Large intestine (tissue), 12 donors: Measurements from ENCODE around the gene ADH4. TPM values are rescaled to one million over a fixed set of nuclear protein-coding genes. Genes with fewer than 3 reads are reported as not detected.
"Not testable (repeated sequence)": the region's sequence is repeated elsewhere in the genome, so short reads cannot be mapped to it uniquely, and the experiment has no call there.

Source experiments
- DNase-seq, 2 donors: peaks; one replicate each; pipeline versions ENCODE4 v3.0.0 to v3.0.0-alpha.2; 2013
- H3K27ac ChIP-seq: one replicate; pipeline ENCODE4 v1.5.1; 2013; ENCODE audit warnings: low read length
- H3K27me3 ChIP-seq: 2 replicates; pipeline ENCODE4 v1.6.1; 2013; ENCODE audit warnings: low read length; ENCODE audit not compliant: control insufficient read depth, insufficient read depth
- H3K36me3 ChIP-seq: 2 replicates; pipeline ENCODE4 v1.6.1; 2013; ENCODE audit warnings: low read length; ENCODE audit not compliant: control insufficient read depth, insufficient read depth
- H3K4me1 ChIP-seq: one replicate; pipeline ENCODE4 v1.6.1; 2013; ENCODE audit warnings: low read length; ENCODE audit not compliant: control insufficient read depth, insufficient read depth
- H3K4me3 ChIP-seq: one replicate; pipeline ENCODE4 v1.5.1; 2013; ENCODE audit warnings: low read length
- H3K9me3 ChIP-seq: one replicate; pipeline ENCODE4 v1.6.1; 2013; ENCODE audit warnings: mild to moderate bottlenecking, low read depth, low read length, moderate library complexity; ENCODE audit not compliant: control insufficient read depth
- WGBS: methylation state at CpG from one replicate; pipeline ENCODE4 v1.1.5; 2013; ENCODE audit warnings: low lambda C conversion rate; ENCODE audit not compliant: insufficient coverage; 5-methylcytosine and 5-hydroxymethylcytosine counted together
- long read RNA-seq, 11 donors: transcript quantifications; one replicate each; lab custom pipeline, GENCODE V29; 2026
- polyA plus RNA-seq: library from polyadenylated mRNA; unstranded; fragments of 120-200 nt; gene quantifications from one replicate; pipeline ENCODE4 v1.2.1, GENCODE V29; 2013

The ADH4 gene
- 14.4 TPM for polyA plus RNA-seq
- long read RNA-seq, donor 1, result 0 reads
- long read RNA-seq, donor 2, partial matches to known transcripts, result 0 of 2 reads
- long read RNA-seq, donor 2, other reads (novel, unspliced or antisense), result 0 of 2 reads
- long read RNA-seq, donor 3, partial matches to known transcripts, result 0 of 1 reads
- long read RNA-seq, donor 3, other reads (novel, unspliced or antisense), result 0 of 1 reads
- long read RNA-seq, donor 4, result 0 reads
- long read RNA-seq, donor 5, result 0 reads
- long read RNA-seq, donor 6, partial matches to known transcripts, result 0 of 4 reads
- long read RNA-seq, donor 6, other reads (novel, unspliced or antisense), result 0 of 4 reads
- long read RNA-seq, donor 7, result 0 reads
- long read RNA-seq, donor 8, partial matches to known transcripts, result 0 of 3 reads
- long read RNA-seq, donor 8, other reads (novel, unspliced or antisense), result 0 of 3 reads
- long read RNA-seq, donor 9, partial matches to known transcripts, result 0 of 1 reads
- long read RNA-seq, donor 9, other reads (novel, unspliced or antisense), result 0 of 1 reads
- long read RNA-seq, donor 10, transcript ADH4-201 (9 exons, 1,993 nt), result major isoform, 5 of 5 reads
- long read RNA-seq, donor 10, partial matches to known transcripts, result 0 of 5 reads
- long read RNA-seq, donor 10, other reads (novel, unspliced or antisense), result 0 of 5 reads
- long read RNA-seq, donor 11, partial matches to known transcripts, result 0 of 2 reads
- long read RNA-seq, donor 11, other reads (novel, unspliced or antisense), result 0 of 2 reads

- DNase-seq, result peak; percentile 63 to 88
- Histone ChIP-seq H3K27me3 (no peaks in the 10 kb centered on the region), H3K4me1 (peaks cover 20% of the 10 kb centered on the region), H3K9me3 (no peaks in the 10 kb centered on the region), H3K4me3 (peak within 1 kb of the TSS; percentile 27), H3K36me3 (no peaks in the 10 kb centered on the region), H3K27ac (peak within 1 kb of the TSS; percentile 89)
- 0% methylated on average over 2 of the region's 2 CpGs for WGBS
These were observed at the start of gene ADH4 for GRCh38 chr4:99144070-99144469. Gene ADH4 (minus strand): TSS chr4:99144297. CDS start chr4:99144222, 75 bp downstream.

- WGBS, result no CpG with 5 or more reads among the region's 5 CpGs
- Histone ChIP-seq H3K36me3 (no peaks in the 10 kb centered on the region), H3K27ac (no peak overlapping the region)
These were observed 46.2 kb upstream of the ADH4 start for GRCh38 chr4:99190336-99190735.

DNA sequence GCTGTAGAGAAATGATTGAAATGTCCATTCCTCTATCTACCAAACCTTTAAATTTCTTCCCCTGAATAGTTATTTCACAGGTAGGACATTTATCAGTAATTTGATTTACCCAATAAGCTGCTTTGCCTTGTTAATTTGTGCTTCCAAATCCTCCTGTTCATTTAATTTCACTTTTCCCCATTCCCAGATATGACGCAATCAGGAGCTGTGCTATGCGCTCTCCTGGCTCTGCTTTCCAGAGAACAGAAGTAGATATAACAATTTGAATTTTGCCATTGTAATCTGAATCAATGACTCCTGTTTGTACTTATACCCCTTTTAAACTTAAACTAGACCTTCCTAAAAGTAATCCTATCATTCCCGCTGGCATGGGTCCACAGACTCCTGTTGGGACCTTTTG is 45.8 kb upstream of the ADH4 start:
- H3K27ac ChIP-seq, DNase-seq, H3K4me3 ChIP-seq, H3K9me3 ChIP-seq, H3K27me3 ChIP-seq, H3K36me3 ChIP-seq, H3K4me1 ChIP-seq: not testable (repeated sequence)
- WGBS, result 85% methylated on average over 2 of the region's 3 CpGs

More at GRCh38 chr4:99190336-99190735, 46.2 kb upstream of the ADH4 start:
- DNase-seq, result no peak
- no peaks in the 10 kb centered on the region for H3K4me1 ChIP-seq
- no peaks in the 10 kb centered on the region for H3K27me3 ChIP-seq
- H3K4me3 ChIP-seq, result no peak overlapping the region
- H3K9me3 ChIP-seq, result no peaks in the 10 kb centered on the region

GRCh38 chr4:99186029-99186428 is 41.9 kb upstream of the ADH4 start:
- Histone ChIP-seq H3K4me3 (no peak overlapping the region), H3K27me3 (no peaks in the 10 kb centered on the region), H3K27ac (no peak overlapping the region), H3K9me3 (no peaks in the 10 kb centered on the region), H3K36me3 (no peaks in the 10 kb centered on the region), H3K4me1 (no peaks in the 10 kb centered on the region)
- no peak for DNase-seq
- 100% methylated on average over 1 of the region's 1 CpG for WGBS

DNA sequence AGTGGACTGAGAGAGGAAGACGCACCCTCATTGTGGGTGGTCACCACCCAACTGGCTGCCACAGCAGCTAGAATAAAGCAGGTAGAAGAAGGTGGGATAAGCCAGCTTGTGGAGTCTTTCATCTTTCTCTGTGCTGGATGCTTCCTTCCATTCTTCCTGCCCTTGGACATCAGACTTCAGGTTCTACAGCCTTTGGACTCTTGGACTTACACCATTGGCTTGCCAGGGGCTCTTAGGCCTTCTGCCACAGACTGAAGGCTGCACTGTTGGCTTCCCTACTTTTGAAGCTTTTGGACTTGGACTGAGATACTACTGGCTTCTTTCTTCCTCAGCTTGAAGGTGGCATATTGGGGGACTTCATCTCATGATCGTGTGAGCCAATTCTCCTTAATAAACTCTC is 41.5 kb upstream of the ADH4 start:
- no peak for DNase-seq
- Histone ChIP-seq H3K36me3 (no peaks in the 10 kb centered on the region), H3K4me1 (no peaks in the 10 kb centered on the region), H3K27ac (no peak overlapping the region), H3K27me3 (no peaks in the 10 kb centered on the region), H3K4me3 (no peak overlapping the region), H3K9me3 (no peaks in the 10 kb centered on the region)
- no CpG with 5 or more reads among the region's 2 CpGs for WGBS

DNA sequence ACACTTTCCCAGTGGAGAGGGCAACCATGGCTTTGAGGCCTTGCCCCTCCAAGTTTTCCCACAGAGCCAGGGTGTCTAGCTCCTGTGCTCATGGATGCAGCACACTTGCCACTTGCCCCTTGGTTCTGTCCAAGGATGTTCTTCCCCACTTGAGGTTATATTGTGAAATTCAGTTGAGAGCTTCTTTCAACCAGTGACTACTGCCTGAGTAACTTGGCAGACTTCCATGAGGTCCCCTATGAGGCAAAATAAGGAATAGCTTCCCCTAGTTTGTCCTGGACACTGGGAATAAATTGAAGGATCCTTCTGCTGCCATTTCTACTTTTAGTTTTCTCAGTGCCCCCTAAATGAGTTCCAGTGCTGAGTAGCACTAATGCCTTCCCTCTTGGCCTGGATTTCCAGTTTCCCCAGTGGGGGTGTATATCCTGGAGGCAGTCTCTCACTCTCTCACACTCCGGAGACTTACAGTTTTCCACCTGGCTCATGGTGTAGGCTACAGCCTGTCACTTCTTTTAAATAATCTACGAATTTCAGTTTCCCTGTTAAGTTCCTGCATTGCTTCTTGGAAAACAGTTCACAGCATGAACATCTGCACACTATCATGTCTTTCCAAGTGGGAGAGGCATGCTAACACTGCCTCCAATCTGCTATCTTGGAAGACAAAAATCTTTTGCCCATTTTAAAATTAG is 36.4 kb upstream of the ADH4 start:
- Histone ChIP-seq H3K27me3 (no peaks in the 10 kb centered on the region), H3K9me3 (peaks cover 6% of the 10 kb centered on the region), H3K27ac (no peak overlapping the region), H3K36me3 (no peaks in the 10 kb centered on the region), H3K4me1 (no peaks in the 10 kb centered on the region), H3K4me3 (no peak overlapping the region)
- no CpG with 5 or more reads among the region's 2 CpGs for WGBS
- DNase-seq, result no peak

- no peaks in the 10 kb centered on the region for H3K4me1 ChIP-seq
- H3K4me3 ChIP-seq, result no peak overlapping the region
- peaks cover 6% of the 10 kb centered on the region for H3K9me3 ChIP-seq
- no peaks in the 10 kb centered on the region for H3K36me3 ChIP-seq
- no peak overlapping the region for H3K27ac ChIP-seq
- no peaks in the 10 kb centered on the region for H3K27me3 ChIP-seq
- no peak for DNase-seq
- WGBS, result no CpG with 5 or more reads among the region's 1 CpG
These were observed 35.5 kb upstream of the ADH4 start for GRCh38 chr4:99179626-99180025.

DNA sequence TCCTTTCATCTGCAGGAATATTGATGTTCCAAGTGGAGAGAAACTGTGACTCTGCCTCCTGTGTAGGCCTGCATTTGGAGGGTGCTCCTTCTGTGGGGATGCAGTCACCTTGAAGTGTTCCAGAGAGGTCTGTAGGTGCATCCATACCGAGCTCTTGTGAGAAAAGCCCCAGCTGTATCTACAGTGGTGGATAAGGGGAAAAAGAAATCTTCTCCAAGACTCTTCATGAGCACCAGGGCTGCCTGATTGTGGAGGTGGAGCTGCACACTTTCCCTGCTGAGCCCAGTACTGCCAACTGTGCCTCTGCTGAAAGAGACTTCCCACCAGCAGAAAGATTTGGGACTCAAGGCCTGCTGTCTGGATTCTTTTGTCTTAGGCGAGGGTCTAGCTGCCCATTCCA is 35.1 kb upstream of the ADH4 start:
- no CpG with 5 or more reads among the region's 2 CpGs for WGBS
- peaks cover 6% of the 10 kb centered on the region for H3K9me3 ChIP-seq
- H3K4me1 ChIP-seq, result no peaks in the 10 kb centered on the region
- H3K4me3 ChIP-seq, result no peak overlapping the region
- DNase-seq, result no peak
- H3K27ac ChIP-seq, result no peak overlapping the region
- no peaks in the 10 kb centered on the region for H3K27me3 ChIP-seq
- H3K36me3 ChIP-seq, result no peaks in the 10 kb centered on the region

DNA sequence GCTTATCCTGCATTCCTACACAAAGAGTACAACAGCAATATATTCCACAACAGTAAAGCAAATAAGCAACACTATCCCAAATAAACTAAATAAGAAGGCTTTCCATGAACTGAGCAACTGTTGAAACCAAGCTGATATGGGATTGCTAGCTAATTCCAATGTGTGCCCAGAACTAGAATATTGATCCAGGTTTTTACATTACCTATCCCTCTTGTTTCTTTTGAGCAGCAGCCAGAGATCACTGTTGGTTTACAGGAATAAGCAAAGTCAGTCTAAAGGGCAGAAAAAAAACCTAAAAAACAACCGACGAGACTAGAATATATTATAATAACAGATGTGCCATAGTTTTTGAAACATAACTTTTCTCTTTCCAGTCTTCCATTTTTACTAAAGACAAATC is 22.4 kb upstream of the ADH4 start:
- no peaks in the 10 kb centered on the region for H3K27me3 ChIP-seq
- H3K4me3 ChIP-seq, result no peak overlapping the region
- no peak for DNase-seq
- H3K4me1 ChIP-seq, result peaks cover 3% of the 10 kb centered on the region
- H3K9me3 ChIP-seq, result no peaks in the 10 kb centered on the region
- 100% methylated on average over 2 of the region's 2 CpGs for whole genome bisulfite sequencing
- H3K36me3 ChIP-seq, result no peaks in the 10 kb centered on the region
- H3K27ac ChIP-seq, result no peak overlapping the region

- no peak overlapping the region for H3K4me3 ChIP-seq
- peaks cover 4% of the 10 kb centered on the region for H3K4me1 ChIP-seq
- H3K9me3 ChIP-seq, result no peaks in the 10 kb centered on the region
- no peaks in the 10 kb centered on the region for H3K27me3 ChIP-seq
- DNase-seq, result no peak
- no CpG with 5 or more reads among the region's 1 CpG for WGBS
- H3K27ac ChIP-seq, result no peak overlapping the region
- no peaks in the 10 kb centered on the region for H3K36me3 ChIP-seq
These were observed 21.9 kb upstream of the ADH4 start for GRCh38 chr4:99165978-99166377.
